ENCODE data around the gene HRH3. TPM values are rescaled to one million over a fixed set of nuclear protein-coding genes. Genes with fewer than 3 reads are reported as not detected.

The HRH3 gene
- total RNA-seq, 1 experiment from 2014 or later = not detected

DNA sequence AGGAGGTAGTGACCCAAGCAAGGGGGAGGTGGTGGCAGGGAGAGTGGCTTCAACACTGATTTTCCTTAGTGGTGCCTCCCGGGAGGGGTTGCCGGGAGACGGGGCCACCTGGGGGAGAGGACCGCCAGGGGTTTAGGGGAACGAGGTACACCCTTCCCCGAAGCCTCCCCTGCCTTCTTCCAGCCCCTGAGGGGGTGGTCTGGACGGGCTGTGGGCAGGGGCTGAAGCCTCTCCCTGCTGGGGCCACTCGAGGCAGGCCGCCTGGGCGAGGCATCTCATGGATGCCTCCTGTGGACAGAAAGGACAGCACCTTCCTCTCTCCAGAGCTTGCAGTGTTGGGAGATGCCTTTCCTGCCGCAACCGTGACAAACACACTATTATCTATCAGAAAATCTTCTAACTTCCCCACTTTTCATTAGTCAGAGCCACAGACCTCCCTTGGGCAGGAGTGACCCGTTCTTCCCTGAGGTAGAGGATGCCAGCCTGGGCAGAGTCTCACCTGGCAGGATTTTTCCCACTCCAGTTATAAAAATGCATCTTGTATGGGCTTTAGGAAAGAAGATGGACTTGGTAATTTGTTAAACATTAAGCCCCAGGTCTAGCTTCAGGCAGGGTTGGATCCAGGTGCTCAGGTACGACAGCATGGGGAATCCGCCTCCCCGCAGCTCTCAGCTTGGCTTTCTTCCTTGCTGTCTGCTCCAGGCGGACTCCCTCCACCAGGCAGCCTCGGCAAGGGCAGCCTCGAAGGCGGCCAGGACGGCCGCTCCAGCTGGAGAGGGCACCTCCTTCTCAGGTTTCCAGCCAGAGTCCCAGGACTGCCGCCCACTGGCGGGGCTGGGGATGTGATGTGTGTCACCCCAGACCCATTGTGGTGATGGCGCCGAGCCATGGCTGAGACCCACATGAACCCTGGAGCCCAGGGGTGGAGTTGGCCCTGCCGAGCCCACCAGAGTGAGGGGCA is 11.0 kb downstream of the HRH3 start:
- Mint-ChIP-seq H3K27ac (ENCODE audit: unreplicated experiment) (no peak overlapping the region), H3K4me3 (ENCODE audit: unreplicated experiment) (no peak overlapping the region), H3K36me3 (ENCODE audit: insufficient read depth, unreplicated experiment) (peaks cover 14% of the 10 kb centered on the region), H3K9me3 (ENCODE audit: unreplicated experiment) (no peaks in the 10 kb centered on the region), H3K27me3 (ENCODE audit: insufficient read depth, unreplicated experiment) (peaks cover 6% of the 10 kb centered on the region), H3K4me1 (ENCODE audit: low read depth, unreplicated experiment) (no peaks in the 10 kb centered on the region)
- no peaks in the 10 kb centered on the region for H3K27me3 ChIP-seq (replicated peaks; ENCODE audit: control insufficient read depth, insufficient read depth, low read length)
- TF ChIP-seq, protein P1, sequence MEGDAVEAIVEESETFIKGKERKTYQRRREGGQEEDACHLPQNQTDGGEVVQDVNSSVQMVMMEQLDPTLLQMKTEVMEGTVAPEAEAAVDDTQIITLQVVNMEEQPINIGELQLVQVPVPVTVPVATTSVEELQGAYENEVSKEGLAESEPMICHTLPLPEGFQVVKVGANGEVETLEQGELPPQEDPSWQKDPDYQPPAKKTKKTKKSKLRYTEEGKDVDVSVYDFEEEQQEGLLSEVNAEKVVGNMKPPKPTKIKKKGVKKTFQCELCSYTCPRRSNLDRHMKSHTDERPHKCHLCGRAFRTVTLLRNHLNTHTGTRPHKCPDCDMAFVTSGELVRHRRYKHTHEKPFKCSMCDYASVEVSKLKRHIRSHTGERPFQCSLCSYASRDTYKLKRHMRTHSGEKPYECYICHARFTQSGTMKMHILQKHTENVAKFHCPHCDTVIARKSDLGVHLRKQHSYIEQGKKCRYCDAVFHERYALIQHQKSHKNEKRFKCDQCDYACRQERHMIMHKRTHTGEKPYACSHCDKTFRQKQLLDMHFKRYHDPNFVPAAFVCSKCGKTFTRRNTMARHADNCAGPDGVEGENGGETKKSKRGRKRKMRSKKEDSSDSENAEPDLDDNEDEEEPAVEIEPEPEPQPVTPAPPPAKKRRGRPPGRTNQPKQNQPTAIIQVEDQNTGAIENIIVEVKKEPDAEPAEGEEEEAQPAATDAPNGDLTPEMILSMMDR (IDR thresholded peaks at IDR 0.05; ENCODE audit: insufficient read depth in 1 of 2, low read depth in 1 of 2, low read length in 1 of 2, severe bottlenecking in 1 of 2, unreplicated experiment in 1 of 2) = peak in 1 of 2 experiments; percentile 15
- H3K9me3 ChIP-seq = no peaks in the 10 kb centered on the region
- peak in 1 of 2 experiments; percentile 65 for DNase-seq
- H3K4me1 ChIP-seq = no peaks in the 10 kb centered on the region
- H3K36me3 ChIP-seq (ENCODE audit: control insufficient read depth, insufficient read depth, low read length) = no peaks in the 10 kb centered on the region
- POLR2A ChIA-PET = no interaction called here
- CTCF ChIA-PET = no interaction called here
- intact Hi-C loops (cut with micrococcal nuclease; ENCODE audit: unreplicated experiment) = no loop called here
- no TSS peak for BruUV-seq (replicated peaks)
- H3K4me3 ChIP-seq (ENCODE audit: low read depth, low read length) = no peak overlapping the region

DNA sequence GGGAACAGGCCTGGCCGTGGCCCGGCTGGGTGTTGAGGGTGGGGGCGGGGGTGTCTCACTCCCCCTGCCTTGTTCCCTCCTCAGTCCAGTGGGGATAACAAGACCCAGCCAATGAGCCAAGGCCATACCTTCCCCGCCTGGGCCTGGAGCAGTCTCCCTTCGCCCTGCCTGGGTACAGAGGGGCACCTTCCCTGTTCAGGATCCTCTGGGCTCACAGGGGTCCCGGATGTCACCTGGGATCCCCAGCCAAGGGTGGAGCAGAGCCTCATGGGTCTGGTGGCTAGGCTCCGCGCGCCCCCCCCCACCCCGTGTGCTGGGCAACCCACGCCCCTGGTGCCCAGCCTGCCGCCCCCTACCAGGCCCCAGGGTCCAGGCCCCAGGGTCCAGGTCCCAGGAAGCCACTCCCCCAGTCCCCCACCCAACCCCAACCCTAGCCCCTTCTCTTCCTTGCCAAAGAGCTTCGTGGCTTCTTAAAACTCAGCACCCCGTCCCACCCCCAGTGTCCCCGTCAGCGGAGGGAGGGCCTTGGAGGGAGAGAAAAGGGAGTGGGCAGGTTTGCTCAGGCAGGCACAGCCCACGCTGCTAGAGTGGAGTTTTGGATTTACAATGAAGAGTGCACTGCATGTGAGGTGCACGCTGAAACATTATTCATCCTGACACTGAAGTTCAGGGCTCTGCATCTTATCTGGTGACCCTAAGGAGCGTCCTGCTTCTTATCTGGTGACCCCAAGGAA is 11.8 kb downstream of the HRH3 start:
- peaks cover 3% of the 10 kb centered on the region for H3K27me3 Mint-ChIP-seq (ENCODE audit: insufficient read depth, unreplicated experiment)
- H3K9me3 Mint-ChIP-seq (ENCODE audit: unreplicated experiment) = no peaks in the 10 kb centered on the region
- Histone ChIP-seq H3K27me3 (replicated peaks; ENCODE audit: control insufficient read depth, insufficient read depth, low read length) (no peaks in the 10 kb centered on the region), H3K9me3 (no peaks in the 10 kb centered on the region), H3K4me1 (no peaks in the 10 kb centered on the region), H3K36me3 (ENCODE audit: control insufficient read depth, insufficient read depth, low read length) (no peaks in the 10 kb centered on the region), H3K4me3 (ENCODE audit: low read depth, low read length) (no peak overlapping the region)
- intact Hi-C loops (cut with micrococcal nuclease; ENCODE audit: unreplicated experiment) = no loop called here
- no peak overlapping the region for H3K4me3 Mint-ChIP-seq (ENCODE audit: unreplicated experiment)
- H3K27ac Mint-ChIP-seq (ENCODE audit: unreplicated experiment) = no peak overlapping the region
- BruUV-seq (replicated peaks) = no TSS peak
- ChIA-PET POLR2A (no interaction called here), CTCF (no interaction called here)
- no peak for DNase-seq
- H3K4me1 Mint-ChIP-seq (ENCODE audit: low read depth, unreplicated experiment) = no peaks in the 10 kb centered on the region
- H3K36me3 Mint-ChIP-seq (ENCODE audit: insufficient read depth, unreplicated experiment) = peaks cover 20% of the 10 kb centered on the region
- TF ChIP-seq, protein P1 (IDR thresholded peaks at IDR 0.05; ENCODE audit: insufficient read depth in 1 of 2, low read depth in 1 of 2, low read length in 1 of 2, severe bottlenecking in 1 of 2, unreplicated experiment in 1 of 2) = no peak

DNA sequence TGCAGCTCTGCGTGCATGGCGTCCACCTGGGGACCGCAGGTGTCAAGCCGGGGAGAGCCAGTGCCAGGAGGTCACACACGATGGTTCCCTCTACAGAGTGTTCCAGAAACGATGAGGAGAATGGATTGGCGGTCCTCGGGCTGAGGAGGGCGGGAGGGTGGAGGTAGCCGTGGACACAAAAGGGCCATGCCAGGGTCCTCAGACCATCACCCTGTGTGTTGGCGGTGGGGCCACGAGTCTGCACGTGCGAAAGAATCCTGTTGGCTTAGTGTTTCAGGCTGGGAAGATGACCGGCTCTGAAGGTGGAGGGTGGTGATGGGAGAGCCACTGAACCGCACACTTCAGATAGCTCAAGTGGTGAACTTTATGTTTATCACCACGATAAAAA is 13.7 kb downstream of the HRH3 start:
- no peak for DNase-seq
- Histone ChIP-seq H3K4me1 (no peaks in the 10 kb centered on the region), H3K4me3 (ENCODE audit: low read depth, low read length) (no peak overlapping the region), H3K27me3 (replicated peaks; ENCODE audit: control insufficient read depth, insufficient read depth, low read length) (no peaks in the 10 kb centered on the region), H3K36me3 (ENCODE audit: control insufficient read depth, insufficient read depth, low read length) (peaks cover under 1% of the 10 kb centered on the region; the same call in 1 of the 2 replicates), H3K9me3 (no peaks in the 10 kb centered on the region)
- Mint-ChIP-seq H3K27ac (ENCODE audit: unreplicated experiment) (no peak overlapping the region), H3K27me3 (ENCODE audit: insufficient read depth, unreplicated experiment) (no peaks in the 10 kb centered on the region), H3K4me3 (ENCODE audit: unreplicated experiment) (no peak overlapping the region), H3K4me1 (ENCODE audit: low read depth, unreplicated experiment) (no peaks in the 10 kb centered on the region), H3K9me3 (ENCODE audit: unreplicated experiment) (no peaks in the 10 kb centered on the region), H3K36me3 (ENCODE audit: insufficient read depth, unreplicated experiment) (peaks cover 36% of the 10 kb centered on the region)
- BruUV-seq (replicated peaks) = no TSS peak
- intact Hi-C loops (cut with micrococcal nuclease; ENCODE audit: unreplicated experiment) = no loop called here
- TF ChIP-seq, protein P1 (IDR thresholded peaks at IDR 0.05; ENCODE audit: insufficient read depth in 1 of 2, low read depth in 1 of 2, low read length in 1 of 2, severe bottlenecking in 1 of 2, unreplicated experiment in 1 of 2) = no peak
- CTCF ChIA-PET = interaction anchor here (0.5 to 1.0 kb wide), 2 partner anchors 72 to 864 kb away, joined by 3 to 7 read pairs; no protein-coding TSS in a partner anchor
- POLR2A ChIA-PET = no interaction called here

All from Caco-2 (cell line).